Measurements from ENCODE around the gene ANKRD12. TPM values are rescaled to one million over a fixed set of nuclear protein-coding genes. Genes with fewer than 3 reads are reported as not detected.

The ANKRD12 gene
- total and polyA plus RNA-seq, 9 donors, result 8.8 to 115 (median 72.9) TPM

- H3K36me3 ChIP-seq, result no peaks in the 10 kb centered on the region
- peak; percentile 96 to 98 (median 97) for DNase-seq
- peak within 1 kb of the TSS; percentile 64 to 83 for H3K27ac ChIP-seq
- peak within 1 kb of the TSS; percentile 64 for H3K4me3 ChIP-seq
- H3K9me3 ChIP-seq, result no peaks in the 10 kb centered on the region
- peaks cover 6% of the 10 kb centered on the region for H3K4me1 ChIP-seq (ENCODE audit: insufficient read depth)
- WGBS, 3 donors, result 0 to 3% (median 1%) methylated on average over 56 to 64 of the region's 64 CpGs
- intact Hi-C loops (cut with DNase I), result loop anchor here in 2 of 4 donors (2.0 to 5.0 kb wide), 2 partner anchors 34 to 35 kb away; partner anchors contain the start of gene ANKRD12 (in 2 of the 2)
- no peaks in the 10 kb centered on the region for H3K27me3 ChIP-seq
- no peak for TF ChIP-seq EP300 (IDR thresholded peaks at IDR 0.05)
- TF ChIP-seq POLR2A (IDR thresholded peaks at IDR 0.05), result peak; percentile 83
Measured at GRCh38 chr18:9102508-9103375, 33.8 kb upstream of the ANKRD12 start, which contains the start of gene NDUFV2. NDUFV2 (plus strand) TSS chr18:9102699; CDS start chr18:9102744, 45 bp downstream.

DNA sequence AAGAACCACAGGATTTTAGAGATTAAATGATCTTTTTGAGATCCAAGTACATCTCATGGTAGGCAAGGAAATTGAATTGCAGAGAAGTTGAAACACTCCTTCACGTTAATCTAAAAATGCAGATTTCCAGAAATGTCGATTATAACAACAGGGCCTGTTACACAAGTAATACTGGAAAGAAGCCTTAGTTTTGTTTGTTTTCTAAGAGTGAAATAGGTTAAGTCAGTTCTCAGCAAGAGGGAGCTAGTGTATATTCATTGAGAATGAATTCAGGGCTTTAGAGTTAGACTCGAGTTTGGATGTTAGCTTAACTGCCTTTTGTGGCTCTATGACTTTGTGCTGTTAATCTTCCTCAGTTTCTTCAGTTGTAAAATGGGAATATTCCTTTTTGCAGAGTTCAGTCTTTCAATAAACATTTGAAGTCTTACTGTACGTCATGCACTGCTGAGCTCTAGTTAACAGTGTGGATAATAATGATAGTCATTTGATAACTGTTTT lies 33.2 kb upstream of the ANKRD12 start:
- TF ChIP-seq EP300 (IDR thresholded peaks at IDR 0.05) (no peak), POLR2A (IDR thresholded peaks at IDR 0.05) (no peak), CTCF (IDR thresholded peaks at IDR 0.05) (no peak)
- no peaks in the 10 kb centered on the region for H3K9me3 ChIP-seq
- intact Hi-C loops (cut with DNase I), result loop anchor here in 2 of 4 donors (2.0 to 5.0 kb wide), 2 partner anchors 33 to 34 kb away; partner anchors contain the start of gene ANKRD12 (in 2 of the 2)
- no peaks in the 10 kb centered on the region for H3K27me3 ChIP-seq
- WGBS, 3 donors, result 1 to 4% (median 3%) methylated on average over 4 of the region's 4 CpGs
- H3K4me3 ChIP-seq, result peak overlapping the region; percentile 64
- peaks cover 6% of the 10 kb centered on the region for H3K4me1 ChIP-seq (ENCODE audit: insufficient read depth)
- peak overlapping the region; percentile 64 to 83 for H3K27ac ChIP-seq
- no peaks in the 10 kb centered on the region for H3K36me3 ChIP-seq
- no peak for DNase-seq

GRCh38 chr18:9104244-9104901 lies 32.2 kb upstream of the ANKRD12 start:
- Histone ChIP-seq H3K36me3 (no peaks in the 10 kb centered on the region), H3K27me3 (no peaks in the 10 kb centered on the region), H3K27ac (no peak overlapping the region), H3K4me3 (peak overlapping the region; percentile 64), H3K4me1 (ENCODE audit: insufficient read depth) (peaks cover 6% of the 10 kb centered on the region), H3K9me3 (no peaks in the 10 kb centered on the region)
- 20 to 24% (median 20%) methylated on average over 5 of the region's 5 CpGs for WGBS, 3 donors
- DNase-seq, result no peak
- no peak for TF ChIP-seq EP300 (IDR thresholded peaks at IDR 0.05)
- no peak for TF ChIP-seq CTCF (IDR thresholded peaks at IDR 0.05)
- TF ChIP-seq POLR2A (IDR thresholded peaks at IDR 0.05), result no peak
- intact Hi-C loops (cut with DNase I), result loop anchor here in 1 of 4 donors (5.0 kb wide), 1 partner anchor 33 kb away; the partner anchor contains the start of gene ANKRD12

GRCh38 chr18:9105420-9105819 lies 31.2 kb upstream of the ANKRD12 start:
- 56 to 63% (median 60%) methylated on average over 3 of the region's 3 CpGs for WGBS, 3 donors
- intact Hi-C loops (cut with DNase I), result no loop called here
- peaks cover 8% of the 10 kb centered on the region for H3K4me1 ChIP-seq (ENCODE audit: insufficient read depth)

More at GRCh38 chr18:9105420-9105819, 31.2 kb upstream of the ANKRD12 start:
- Histone ChIP-seq H3K27me3 (no peaks in the 10 kb centered on the region), H3K9me3 (no peaks in the 10 kb centered on the region), H3K27ac (no peak overlapping the region), H3K4me3 (no peak overlapping the region), H3K36me3 (no peaks in the 10 kb centered on the region)
- no peak for DNase-seq
- TF ChIP-seq CTCF (IDR thresholded peaks at IDR 0.05), result no peak
- TF ChIP-seq POLR2A (IDR thresholded peaks at IDR 0.05), result no peak
- TF ChIP-seq EP300 (IDR thresholded peaks at IDR 0.05), result no peak
